HG03060 (cell line): ENCODE results near the gene CISTR.
"Not testable (repeated sequence)": the region's sequence is repeated elsewhere in the genome, so short reads cannot be mapped to it uniquely, and the experiment has no call there.

ENCODE experiments used
- ATAC-seq: cut with Tn5 transposase; IDR thresholded peaks from one replicate; pipeline ENCODE4 v1.9.1; 2021; ENCODE audit warnings: low read depth, moderate number of reproducible peaks; ENCODE audit not compliant: unreplicated experiment

CISTR gene

DNA sequence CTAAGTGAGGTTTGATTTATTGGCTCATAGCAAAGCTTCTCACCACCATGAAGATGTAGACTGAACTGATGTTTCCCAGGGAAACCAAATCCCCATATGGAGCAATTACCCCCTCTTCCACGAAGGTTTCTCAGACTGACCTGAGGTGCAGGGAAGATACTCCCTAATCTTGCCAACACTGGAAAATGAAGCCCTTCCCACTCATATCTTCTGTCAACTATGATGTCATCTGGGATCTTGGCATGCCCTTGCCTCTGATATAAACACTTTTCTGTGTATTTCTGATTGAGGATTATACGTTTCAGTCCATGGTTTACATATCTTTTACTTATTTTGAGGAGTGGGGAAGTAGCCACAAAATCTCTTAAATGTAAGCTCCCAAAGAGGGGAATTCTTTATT, 14.1 kb upstream of the CISTR start:
- ATAC-seq, result no peak

DNA sequence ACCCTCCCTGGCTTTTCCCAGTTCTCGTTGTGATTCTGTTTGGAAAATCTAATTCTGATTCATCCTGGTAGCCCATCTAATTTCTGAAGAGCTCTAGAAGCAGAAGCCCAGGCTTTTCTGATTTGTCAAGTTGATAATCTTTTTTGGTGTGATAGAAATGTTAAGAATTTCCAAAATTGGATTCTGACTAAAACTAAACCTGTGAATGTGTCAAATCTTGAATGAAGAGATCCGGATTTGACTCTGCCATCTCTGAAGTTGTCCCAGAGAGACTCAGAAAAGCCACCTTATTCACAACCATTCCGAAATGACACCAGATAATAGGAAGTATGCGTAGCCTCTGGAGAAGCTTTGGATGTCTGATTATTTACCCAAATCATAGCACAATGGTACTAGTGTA, 12.8 kb upstream of the CISTR start:
- ATAC-seq, result no peak

- ATAC-seq, result not testable (repeated sequence)
Observed at GRCh38 chr12:53762793-53763192, 11.0 kb upstream of the CISTR start.

GRCh38 chr12:53761306-53761705, 9.5 kb upstream of the CISTR start:
- ATAC-seq, result no peak

GRCh38 chr12:53759261-53759660, 7.5 kb upstream of the CISTR start:
- no peak for ATAC-seq

- no peak for ATAC-seq
Observed at GRCh38 chr12:53758730-53759103, 6.9 kb upstream of the CISTR start.

GRCh38 chr12:53758081-53758729, 6.4 kb upstream of the CISTR start:
- ATAC-seq, result no peak

DNA sequence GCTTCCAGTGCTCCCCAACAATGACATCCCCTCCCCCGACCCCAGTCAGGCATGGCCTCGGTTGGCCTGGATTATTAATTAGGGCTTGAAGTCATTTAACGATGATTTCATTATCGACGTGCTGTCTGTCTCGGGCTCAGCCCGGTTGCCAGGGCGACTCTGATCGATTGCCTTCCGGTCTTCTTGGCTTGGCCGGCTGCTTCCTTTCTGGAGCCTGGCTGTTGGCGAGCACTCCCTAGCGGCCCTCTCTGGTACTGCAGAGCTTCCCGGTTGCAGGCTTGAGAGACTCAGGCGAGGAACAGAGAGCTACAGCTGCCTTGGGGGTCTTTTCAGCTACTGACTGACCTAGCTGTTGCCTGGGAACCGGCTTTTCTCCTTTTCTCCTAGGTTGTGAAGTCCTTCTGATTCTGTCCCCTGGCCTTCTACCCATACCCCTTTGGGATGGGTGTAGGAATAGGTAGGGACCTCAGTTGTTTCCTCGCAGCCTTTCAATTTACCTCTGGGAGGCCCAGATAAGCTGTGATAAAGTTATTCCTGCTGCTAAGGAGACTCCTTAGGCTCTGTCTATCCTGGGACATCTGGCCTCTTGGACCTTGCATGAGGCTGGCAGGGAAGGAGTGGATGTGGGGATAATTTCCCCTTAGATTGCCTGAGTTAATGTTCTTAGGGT, 5.5 kb upstream of the CISTR start:
- ATAC-seq, result no peak

DNA sequence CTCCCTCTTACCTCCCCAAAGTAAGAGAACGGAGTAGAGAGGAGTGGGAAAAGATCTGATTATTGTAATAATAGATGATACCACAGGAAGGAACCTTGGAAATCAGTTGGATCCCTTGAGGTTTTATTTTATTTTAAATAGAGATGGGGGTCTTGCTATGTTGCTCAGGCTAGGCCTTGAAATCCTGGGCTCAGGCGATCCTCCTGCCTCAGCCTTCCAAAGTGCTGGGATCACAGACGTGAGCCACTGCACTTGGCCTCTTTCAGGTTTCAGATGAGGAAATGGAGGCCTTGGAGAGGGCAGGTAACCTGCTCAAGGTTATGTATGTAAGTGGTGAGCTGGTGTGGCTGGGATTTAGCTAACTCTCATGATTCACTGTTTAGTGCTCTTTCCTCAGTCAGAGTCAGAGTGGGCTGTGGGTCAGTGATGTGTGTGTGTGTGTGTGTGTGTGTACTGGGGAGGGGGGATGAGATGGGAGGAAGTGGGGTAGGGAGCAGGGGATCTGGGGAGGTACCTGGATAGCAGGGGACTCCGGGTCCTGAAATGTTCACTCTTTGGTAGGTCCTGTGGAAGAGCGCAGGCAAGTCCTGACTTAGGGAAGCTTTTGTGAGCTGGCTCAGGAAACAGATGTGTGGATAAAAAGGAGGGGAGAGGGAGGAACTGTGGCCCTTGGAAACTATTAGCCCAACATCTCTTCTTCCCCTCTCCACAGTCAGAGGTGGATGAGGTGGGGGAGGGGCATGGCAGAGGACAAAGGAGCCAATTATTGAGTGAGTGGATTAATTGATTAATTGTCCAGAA, 4.7 kb upstream of the CISTR start:
- no peak for ATAC-seq

- ATAC-seq, result no peak
Observed at GRCh38 chr12:53755893-53756292, 4.1 kb upstream of the CISTR start.

GRCh38 chr12:53755451-53755891, 3.7 kb upstream of the CISTR start:
- ATAC-seq, result no peak

DNA sequence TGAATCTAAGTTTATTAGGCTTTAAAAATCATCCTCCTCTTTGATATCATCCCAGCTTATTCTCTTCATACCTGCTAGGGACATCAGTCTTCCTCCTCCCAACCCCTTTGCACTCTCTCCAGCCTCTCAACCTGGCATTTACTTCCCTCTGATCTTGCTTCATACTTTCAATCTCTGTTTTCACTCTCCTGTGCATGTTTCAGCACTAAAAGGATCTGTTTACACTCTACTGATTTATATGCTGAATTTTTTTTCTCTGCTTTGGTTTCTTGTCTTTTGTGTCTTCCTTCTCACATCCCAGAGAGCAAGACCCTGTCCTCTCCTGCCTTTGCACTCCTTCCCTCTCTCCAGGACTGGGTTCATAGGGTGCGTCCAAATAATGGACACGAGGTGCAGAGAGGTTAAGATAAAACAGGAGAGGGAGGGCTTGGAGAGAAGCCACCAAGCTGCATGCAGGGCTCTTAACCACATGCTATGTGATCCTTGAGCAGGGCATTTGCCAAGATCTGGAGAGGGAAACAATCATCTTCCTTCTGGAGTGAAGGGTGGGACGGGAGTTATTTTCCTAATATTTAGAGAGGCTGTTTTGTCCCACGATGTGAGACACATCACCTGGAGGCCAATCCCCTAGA, 3.0 kb upstream of the CISTR start:
- no peak for ATAC-seq

- no peak for ATAC-seq
Observed at GRCh38 chr12:53754188-53754585, 2.4 kb upstream of the CISTR start.

DNA sequence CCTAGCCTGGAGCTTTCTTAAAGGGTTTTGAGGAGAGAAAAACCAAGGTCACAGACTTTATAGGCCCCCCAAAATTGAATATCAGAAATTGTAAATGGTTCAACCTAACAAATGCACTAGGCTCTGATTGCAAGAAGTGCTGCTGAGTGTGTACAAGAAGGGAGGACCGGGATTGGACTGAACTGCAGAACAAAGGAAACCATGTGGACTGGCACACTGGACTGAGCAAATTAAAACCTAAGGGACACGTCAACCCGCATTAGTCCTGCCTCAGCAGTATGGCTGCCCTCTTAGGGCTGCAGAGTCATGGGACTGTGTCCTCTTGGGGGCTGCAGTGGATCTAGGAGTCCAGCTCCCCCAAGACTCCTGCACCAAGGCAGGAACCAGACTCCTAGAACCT, 842 bp upstream of the CISTR start:
- no peak for ATAC-seq

- no peak for ATAC-seq
Observed at GRCh38 chr12:53752192-53752601, 418 bp upstream of the CISTR start.

DNA sequence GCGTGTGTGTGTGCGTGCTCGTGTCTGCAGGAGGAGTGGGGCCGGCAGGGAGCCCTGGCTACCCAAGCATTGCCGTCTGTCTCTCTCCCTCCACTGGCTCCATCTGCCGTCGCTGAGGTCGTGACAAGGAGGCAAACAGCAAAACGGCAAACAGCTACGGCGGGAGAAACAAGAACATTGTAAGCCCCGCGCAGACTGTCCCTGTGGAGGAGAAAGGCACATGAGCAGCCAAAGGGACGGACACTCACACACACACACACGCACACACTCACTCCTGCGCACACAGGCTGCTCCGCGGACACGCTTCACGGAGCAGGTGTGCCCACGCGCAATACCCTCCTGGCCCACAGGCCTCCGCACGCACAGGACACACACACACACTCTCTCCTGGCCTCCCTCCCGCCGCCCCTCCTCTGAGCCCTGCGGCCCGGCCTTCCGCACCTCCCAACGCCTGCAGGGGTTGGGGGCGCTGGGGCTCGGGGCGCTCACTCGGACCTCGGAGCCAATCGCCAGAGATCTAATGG, 905 bp downstream of the CISTR start:
- ATAC-seq, result no peak

DNA sequence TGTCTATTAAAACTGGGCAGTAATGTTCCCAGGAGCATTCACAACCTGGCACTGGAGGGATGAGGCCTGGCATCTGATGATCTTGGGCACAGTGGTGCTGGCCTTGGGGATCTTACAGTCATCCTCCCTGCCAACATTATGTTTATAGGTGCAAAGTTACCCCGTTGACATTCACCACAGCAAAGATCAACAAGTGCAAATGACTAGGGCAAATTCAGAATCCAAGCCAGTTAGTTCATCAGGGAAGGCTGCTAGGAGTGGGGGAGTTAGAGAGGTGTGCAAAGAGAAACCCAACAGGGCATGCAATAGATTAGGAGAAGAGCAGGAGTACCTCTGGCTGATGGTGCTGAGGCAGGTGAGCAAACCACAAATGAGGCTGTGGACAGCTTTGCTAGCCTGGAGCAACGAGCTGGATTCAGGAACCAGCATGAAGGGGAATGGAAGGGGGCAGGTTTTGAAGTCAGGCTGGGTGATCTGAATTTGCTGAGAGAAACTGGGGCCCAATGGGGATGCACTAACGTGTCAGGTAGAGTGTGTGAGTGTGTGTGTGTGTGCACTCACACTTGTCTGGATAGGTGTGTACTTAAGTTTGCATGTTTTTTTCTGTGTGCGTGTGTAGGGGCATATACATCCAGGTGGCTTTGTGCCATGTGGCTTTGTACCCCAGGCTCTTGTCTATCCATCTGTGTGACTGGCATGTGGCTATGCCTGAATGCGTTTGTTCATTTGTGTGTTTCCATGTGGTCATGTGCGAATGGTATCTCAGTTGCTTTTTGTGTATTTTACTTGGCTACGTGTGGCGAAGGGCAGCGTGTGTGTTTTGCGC, 1.6 kb downstream of the CISTR start:
- no peak for ATAC-seq

- no peak for ATAC-seq
Observed at GRCh38 chr12:53748072-53748840, 3.5 kb downstream of the CISTR start.

DNA sequence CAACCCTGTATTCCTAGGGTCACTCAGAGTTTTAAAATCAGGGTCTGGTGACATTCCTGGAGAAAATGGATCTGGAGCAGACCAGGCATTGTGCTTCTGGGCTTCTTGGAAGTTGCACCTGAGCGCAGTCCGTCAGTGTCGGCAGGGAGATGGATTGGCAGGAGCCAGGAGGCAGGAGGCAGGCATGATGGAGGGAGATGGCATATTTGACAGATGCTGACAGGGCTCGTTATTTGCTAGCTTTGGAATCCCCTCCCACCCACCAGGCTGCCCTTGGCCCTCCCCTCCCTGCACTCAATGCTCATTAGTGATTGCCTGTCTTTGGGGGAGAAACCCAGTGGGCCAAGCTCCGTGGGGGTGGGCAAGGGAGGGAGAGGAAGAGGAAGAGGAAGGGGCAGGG, 4.7 kb downstream of the CISTR start:
- ATAC-seq, result no peak
